PFSK-1 (cell line): ENCODE results near the gene SCTR.

ENCODE experiments used
- POLR2AphosphoS5 ChIP-seq: IDR thresholded peaks from 2 replicates; pipeline ENCODE4 v1.6.1; 2012; ENCODE audit warnings: low read depth, mild to moderate bottlenecking, control low read depth, low read length, moderate library complexity
- REST ChIP-seq, 2 experiments: IDR thresholded peaks; 2 replicates each; pipeline versions ENCODE4 v1.6.1 to v1.8.0; 2011 to 2012; ENCODE audit warnings: low read depth in 2 of 2, low read length in 2 of 2, control low read depth in 1 of 2, inconsistent platforms in 1 of 2, mild to moderate bottlenecking in 1 of 2, moderate library complexity in 1 of 2; ENCODE audit not compliant: insufficient read depth in 1 of 2
- SIN3A ChIP-seq: IDR thresholded peaks from 2 replicates; pipeline ENCODE4 v1.6.1; 2012; ENCODE audit warnings: mild to moderate bottlenecking, low read length, moderate library complexity, borderline replicate concordance; ENCODE audit not compliant: insufficient read depth

GRCh38 chr2:119475225-119475856, 48.9 kb downstream of the SCTR start:
- no peak for TF ChIP-seq REST (IDR thresholded peaks at IDR 0.05; ENCODE audit: insufficient read depth in 1 of 2, low read depth in 2 of 2, low read length in 2 of 2)
- no peak for TF ChIP-seq POLR2AphosphoS5
- TF ChIP-seq SIN3A: no peak
